CD14-positive monocyte (primary cell): ENCODE results near the gene SLC6A13. TPM values are rescaled to one million over a fixed set of nuclear protein-coding genes. Genes with fewer than 3 reads are reported as not detected.

Experiments used
- DNase-seq, 3 donors: peaks; one replicate each; pipeline ENCODE4 v3.0.0-alpha.2; 2011 to 2022
- H2AFZ ChIP-seq: 2 replicates; pipeline ENCODE4 v1.6.0; 2012; ENCODE audit warnings: mild to moderate bottlenecking, low read depth, low read length, inconsistent platforms; ENCODE audit not compliant: insufficient read depth, poor library complexity, severe bottlenecking
- H3K27ac ChIP-seq, 2 donors: 1 replicate in 1 of 2; 2 replicates in 1 of 2; pipeline ENCODE4 v1.5.1; 2012 to 2013; ENCODE audit warnings: low read length in 2 of 2, control low read depth in 1 of 2, inconsistent platforms in 1 of 2, low read depth in 1 of 2, mild to moderate bottlenecking in 1 of 2
- H3K27me3 ChIP-seq, 2 donors: one replicate each; pipeline versions ENCODE4 v1.6.0 to v1.6.1; 2011 to 2013; ENCODE audit warnings: low read length in 2 of 2; ENCODE audit not compliant: control insufficient read depth in 2 of 2, insufficient read depth in 2 of 2
- H3K36me3 ChIP-seq, 2 donors: replicated peaks in 1 of 2; 1 replicate in 1 of 2; 2 replicates in 1 of 2; pipeline versions ENCODE4 v1.5.1 to v1.6.1; 2012 to 2013; ENCODE audit warnings: low read length in 2 of 2, control low read depth in 1 of 2, inconsistent platforms in 1 of 2, mild to moderate bottlenecking in 1 of 2; ENCODE audit not compliant: insufficient read depth in 2 of 2, control insufficient read depth in 1 of 2
- H3K4me1 ChIP-seq, 2 donors: 1 replicate in 1 of 2; 2 replicates in 1 of 2; pipeline versions ENCODE4 v1.5.1 to v1.6.1; 2012 to 2013; ENCODE audit warnings: low read length in 2 of 2, control low read depth in 1 of 2, inconsistent platforms in 1 of 2, mild to moderate bottlenecking in 1 of 2, moderate library complexity in 1 of 2; ENCODE audit not compliant: insufficient read depth in 2 of 2, control insufficient read depth in 1 of 2
- H3K4me2 ChIP-seq: replicated peaks from 2 replicates; pipeline ENCODE3; 2012; ENCODE audit warnings: low read length, moderate library complexity, mild to moderate bottlenecking; ENCODE audit not compliant: poor library complexity, severe bottlenecking; ENCODE audit errors: extremely low read depth
- H3K4me3 ChIP-seq, 3 experiments: fragments of 200-600 bp in 1 of 3; sonication (generic) in 1 of 3; replicated peaks in 1 of 3; 1 replicate in 2 of 3; 2 replicates in 1 of 3; pipeline ENCODE4 v1.5.1; 2011 to 2013; ENCODE audit warnings: low read length in 3 of 3, mild to moderate bottlenecking in 3 of 3, control low read depth in 2 of 3, low read depth in 2 of 3, inconsistent platforms in 1 of 3, moderate library complexity in 1 of 3
- H3K79me2 ChIP-seq: 2 replicates; pipeline ENCODE4 v1.6.0; 2012; ENCODE audit warnings: mild to moderate bottlenecking, control low read depth, inconsistent platforms, low read length, moderate library complexity; ENCODE audit not compliant: insufficient read depth
- H3K9ac ChIP-seq: 2 replicates; pipeline ENCODE4 v1.6.0; 2017; ENCODE audit warnings: low read length, mild to moderate bottlenecking; ENCODE audit not compliant: insufficient read depth, poor library complexity, severe bottlenecking
- H3K9me3 ChIP-seq, 2 donors: replicated peaks in 1 of 2; 1 replicate in 1 of 2; 2 replicates in 1 of 2; pipeline versions ENCODE4 v1.5.1 to v1.6.1; 2012 to 2013; ENCODE audit warnings: low read length in 2 of 2, control low read depth in 1 of 2; ENCODE audit not compliant: control insufficient read depth in 1 of 2, insufficient read depth in 1 of 2
- H4K20me1 ChIP-seq: 2 replicates; pipeline ENCODE4 v1.6.0; 2012; ENCODE audit warnings: mild to moderate bottlenecking, low read length, control low read depth, moderate library complexity; ENCODE audit not compliant: insufficient read depth
- H3K27ac Mint-ChIP-seq, 7 donors: one replicate each; pipeline ENCODE4 v1.8.0; 2020; ENCODE audit warnings: mild to moderate bottlenecking in 7 of 7, mixed read lengths in 7 of 7, moderate library complexity in 6 of 7, inconsistent platforms in 2 of 7
- H3K27me3 Mint-ChIP-seq, 3 donors: one replicate each; pipeline ENCODE4 v1.8.0; 2021 to 2022; ENCODE audit warnings: low read depth in 3 of 3, mild to moderate bottlenecking in 3 of 3, mixed read lengths in 3 of 3, moderate library complexity in 3 of 3, inconsistent platforms in 1 of 3
- H3K36me3 Mint-ChIP-seq, 2 donors: one replicate each; pipeline ENCODE4 v1.8.0; 2020; ENCODE audit warnings: mixed read lengths in 2 of 2, inconsistent platforms in 1 of 2, mild to moderate bottlenecking in 1 of 2
- H3K4me1 Mint-ChIP-seq: one replicate; pipeline ENCODE4 v1.8.0; 2020; ENCODE audit warnings: mild to moderate bottlenecking, mixed read lengths
- H3K4me3 Mint-ChIP-seq, 2 donors: one replicate each; pipeline ENCODE4 v1.8.0; 2020; ENCODE audit warnings: mild to moderate bottlenecking in 2 of 2, mixed read lengths in 2 of 2, moderate library complexity in 1 of 2
- H3K9me3 Mint-ChIP-seq, 7 donors: one replicate each; pipeline ENCODE4 v1.8.0; 2020 to 2022; ENCODE audit warnings: mixed read lengths in 7 of 7, mild to moderate bottlenecking in 6 of 7, moderate library complexity in 6 of 7, inconsistent platforms in 2 of 7
- CTCF ChIP-seq: fragments of 200-600 bp; IDR thresholded peaks from one replicate; pipeline ENCODE4 v1.8.0; 2022; ENCODE audit warnings: antibody characterized with exemption, mild to moderate bottlenecking
- WGBS: methylation state at CpG from one replicate; pipeline ENCODE4 v1.1.5; 2013; ENCODE audit warnings: missing lambda C conversion rate; ENCODE audit not compliant: insufficient coverage; 5-methylcytosine and 5-hydroxymethylcytosine counted together
- intact Hi-C, 2 donors: fragments of 100-400 bp; cut with micrococcal nuclease; formaldehyde crosslinking; loops; one replicate each; pipeline versions ENCODE4 v1.15.0 to v1.15.1; 2023
- polyA plus RNA-seq, 3 donors: library from polyadenylated mRNA; depleted of rRNA in 1 of 3; unstranded in 2 of 3; stranded (reverse) in 1 of 3; fragments of 300-500 nt in 2 of 3; fragments of >200 nt in 1 of 3; fragmentation: Illumina TruSeq in 2 of 3; gene quantifications; 1 replicate in 2 of 3; 2 replicates in 1 of 3; pipeline ENCODE4 v1.2.3, GENCODE V29; 2012 to 2021

Gene SLC6A13
- polyA plus RNA-seq, 3 donors = 0.13 TPM; not detected in 2

- peaks cover 32 to 44% of the 10 kb centered on the region in 2 donors for H3K4me1 ChIP-seq
- Mint-ChIP-seq H3K9me3 (peaks cover 3 to 8% (median 6%) of the 10 kb centered on the region in 7 donors), H3K27ac (peak overlapping the region in 1 of 7 donors; percentile 72), H3K4me3 (peak overlapping the region in 1 of 2 donors; percentile 56), H3K27me3 (peaks cover 15 to 36% (median 32%) of the 10 kb centered on the region in 3 donors), H3K4me1 (peaks cover 36% of the 10 kb centered on the region), H3K36me3 (no peaks in the 10 kb centered on the region)
- H3K9me3 ChIP-seq = no peaks in the 10 kb centered on the region
- no peaks in the 10 kb centered on the region for H3K79me2 ChIP-seq
- peak overlapping the region; percentile 28 for H3K4me2 ChIP-seq
- WGBS = 38% methylated on average over 6 of the region's 13 CpGs
- H2AFZ ChIP-seq = no peak overlapping the region
- H3K27me3 ChIP-seq = peaks cover 0 to 5% of the 10 kb centered on the region in 2 donors
- intact Hi-C loops = no loop called here
- no peaks in the 10 kb centered on the region for H3K36me3 ChIP-seq
- H3K4me3 ChIP-seq = peak overlapping the region in 1 of 3 experiments; percentile 25
- no peak for TF ChIP-seq CTCF
- no peaks in the 10 kb centered on the region for H4K20me1 ChIP-seq
- no peak overlapping the region for H3K9ac ChIP-seq
- DNase-seq = peak in 2 of 3 donors; percentile 11 to 26
- H3K27ac ChIP-seq = no peak overlapping the region
These were observed 77.6 kb downstream of the SLC6A13 start for GRCh38 chr12:184811-185575.

- no peaks in the 10 kb centered on the region for H4K20me1 ChIP-seq
- no peaks in the 10 kb centered on the region for H3K9me3 ChIP-seq
- H3K9ac ChIP-seq = no peak overlapping the region
- DNase-seq = peak in 2 of 3 donors; percentile 6 to 34
- no peak overlapping the region for H3K4me3 ChIP-seq
- Mint-ChIP-seq H3K9me3 (peaks cover 0 to 3% (median under 1%) of the 10 kb centered on the region in 7 donors), H3K36me3 (no peaks in the 10 kb centered on the region), H3K27ac (no peak overlapping the region), H3K27me3 (peaks cover 4 to 22% (median 14%) of the 10 kb centered on the region in 3 donors), H3K4me3 (no peak overlapping the region), H3K4me1 (peaks cover 28% of the 10 kb centered on the region)
- H3K36me3 ChIP-seq = no peaks in the 10 kb centered on the region
- no peak overlapping the region for H3K27ac ChIP-seq
- H3K79me2 ChIP-seq = no peaks in the 10 kb centered on the region
- intact Hi-C loops = no loop called here
- TF ChIP-seq CTCF = no peak
- H3K4me2 ChIP-seq = no peak overlapping the region
- peaks cover 26 to 32% of the 10 kb centered on the region in 2 donors for H3K4me1 ChIP-seq
- WGBS = 94% methylated on average over 3 of the region's 10 CpGs
- no peaks in the 10 kb centered on the region for H3K27me3 ChIP-seq
- H2AFZ ChIP-seq = no peak overlapping the region
These were observed 80.2 kb downstream of the SLC6A13 start for GRCh38 chr12:182381-182892.
